ENCODE data around the gene ADSL. TPM values are rescaled to one million over a fixed set of nuclear protein-coding genes. Genes with fewer than 3 reads are reported as not detected.
A peak's percentile ranks its signal among the peaks of the same experiment; 100 is the strongest.

ADSL gene
- total and polyA plus RNA-seq, 7 donors: 114 to 170 (median 147) TPM

GRCh38 chr22:40403141-40403540 is 56.8 kb downstream of the ADSL start:
- WGBS, 3 donors: 85 to 94% (median 85%) methylated on average over 3 of the region's 3 CpGs
- intact Hi-C loops (cut with DNase I): no loop called here
- Histone ChIP-seq H3K27me3 (ENCODE audit: insufficient read depth in 3 of 3, low read length in 2 of 3) (no peaks in the 10 kb centered on the region), H3K36me3 (ENCODE audit: insufficient read depth in 1 of 2, low read depth in 1 of 2) (peaks cover 4 to 69% of the 10 kb centered on the region in 2 donors), H3K9me3 (no peaks in the 10 kb centered on the region), H3K27ac (no peak overlapping the region), H3K4me3 (no peak overlapping the region), H3K4me1 (peaks cover 8% of the 10 kb centered on the region)
- TF ChIP-seq, protein P1, sequence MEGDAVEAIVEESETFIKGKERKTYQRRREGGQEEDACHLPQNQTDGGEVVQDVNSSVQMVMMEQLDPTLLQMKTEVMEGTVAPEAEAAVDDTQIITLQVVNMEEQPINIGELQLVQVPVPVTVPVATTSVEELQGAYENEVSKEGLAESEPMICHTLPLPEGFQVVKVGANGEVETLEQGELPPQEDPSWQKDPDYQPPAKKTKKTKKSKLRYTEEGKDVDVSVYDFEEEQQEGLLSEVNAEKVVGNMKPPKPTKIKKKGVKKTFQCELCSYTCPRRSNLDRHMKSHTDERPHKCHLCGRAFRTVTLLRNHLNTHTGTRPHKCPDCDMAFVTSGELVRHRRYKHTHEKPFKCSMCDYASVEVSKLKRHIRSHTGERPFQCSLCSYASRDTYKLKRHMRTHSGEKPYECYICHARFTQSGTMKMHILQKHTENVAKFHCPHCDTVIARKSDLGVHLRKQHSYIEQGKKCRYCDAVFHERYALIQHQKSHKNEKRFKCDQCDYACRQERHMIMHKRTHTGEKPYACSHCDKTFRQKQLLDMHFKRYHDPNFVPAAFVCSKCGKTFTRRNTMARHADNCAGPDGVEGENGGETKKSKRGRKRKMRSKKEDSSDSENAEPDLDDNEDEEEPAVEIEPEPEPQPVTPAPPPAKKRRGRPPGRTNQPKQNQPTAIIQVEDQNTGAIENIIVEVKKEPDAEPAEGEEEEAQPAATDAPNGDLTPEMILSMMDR (IDR thresholded peaks at IDR 0.05): no peak
- ATAC-seq (no peak), DNase-seq (no peak)

- intact Hi-C loops (cut with DNase I): no loop called here
- Histone ChIP-seq H3K4me1 (peaks cover 8% of the 10 kb centered on the region), H3K27me3 (ENCODE audit: insufficient read depth in 3 of 3, low read length in 2 of 3) (no peaks in the 10 kb centered on the region), H3K9me3 (no peaks in the 10 kb centered on the region), H3K4me3 (no peak overlapping the region), H3K36me3 (ENCODE audit: insufficient read depth in 1 of 2, low read depth in 1 of 2) (peaks cover 4 to 74% of the 10 kb centered on the region in 2 donors), H3K27ac (no peak overlapping the region)
- no peak for ATAC-seq
- 82 to 89% (median 88%) methylated on average over 7 of the region's 7 CpGs for WGBS, 3 donors
- TF ChIP-seq, protein P1 (IDR thresholded peaks at IDR 0.05): no peak
- no peak for DNase-seq
Measured at GRCh38 chr22:40403651-40404050, 57.4 kb downstream of the ADSL start.

GRCh38 chr22:40404251-40405177 is 58.2 kb downstream of the ADSL start:
- no peak for ATAC-seq
- Histone ChIP-seq H3K27me3 (ENCODE audit: insufficient read depth in 3 of 3, low read length in 2 of 3) (no peaks in the 10 kb centered on the region), H3K9me3 (no peaks in the 10 kb centered on the region), H3K4me3 (no peak overlapping the region), H3K27ac (no peak overlapping the region), H3K4me1 (peaks cover 7% of the 10 kb centered on the region), H3K36me3 (ENCODE audit: insufficient read depth in 1 of 2, low read depth in 1 of 2) (peaks cover 4 to 83% of the 10 kb centered on the region in 2 donors)
- TF ChIP-seq, protein P1 (IDR thresholded peaks at IDR 0.05): no peak
- WGBS, 3 donors: 76 to 78% (median 77%) methylated on average over 25 of the region's 25 CpGs
- intact Hi-C loops (cut with DNase I): no loop called here
- DNase-seq: no peak

- peaks cover 7 to 89% of the 10 kb centered on the region in 2 donors for H3K36me3 ChIP-seq (ENCODE audit: insufficient read depth in 1 of 2, low read depth in 1 of 2)
- intact Hi-C loops (cut with DNase I): no loop called here
- H3K4me3 ChIP-seq: no peak overlapping the region
- no peaks in the 10 kb centered on the region for H3K9me3 ChIP-seq
- 85 to 92% (median 88%) methylated on average over 28 of the region's 28 CpGs for WGBS, 3 donors
- no peak overlapping the region for H3K27ac ChIP-seq
- no peaks in the 10 kb centered on the region for H3K27me3 ChIP-seq (ENCODE audit: insufficient read depth in 3 of 3, low read length in 2 of 3)
- no peak for DNase-seq
- peak in 2 of 4 donors; percentile 7 to 13 for ATAC-seq
- H3K4me1 ChIP-seq: no peaks in the 10 kb centered on the region
- TF ChIP-seq, protein P1 (IDR thresholded peaks at IDR 0.05): no peak
Measured at GRCh38 chr22:40405178-40406062, 59.1 kb downstream of the ADSL start.

All from psoas muscle (tissue), 8 donors.